Neural progenitor cell (in vitro differentiated cells): ENCODE measurements around the gene GABBR1. TPM values are rescaled to one million over a fixed set of nuclear protein-coding genes. Genes with fewer than 3 reads are reported as not detected.

Experiments
- DNase-seq: peaks from one replicate; pipeline ENCODE4 v3.0.0-alpha.2; 2016; ENCODE audit warnings: low spot score
- H2AFZ ChIP-seq: fragments of 200-600 bp; sonication (generic); replicated peaks from 2 replicates; pipeline ENCODE4 v1.6.1; 2016; ENCODE audit warnings: antibody characterized with exemption
- H3F3A ChIP-seq: fragments of 200-600 bp; sonication (generic); 2 replicates; pipeline ENCODE4 v1.6.1; 2016; ENCODE audit warnings: antibody characterized with exemption, low read depth
- H3K27ac ChIP-seq: fragments of 200-600 bp; sonication (generic); 2 replicates; pipeline ENCODE4 v1.5.1; 2016; ENCODE audit warnings: mild to moderate bottlenecking
- H3K27me3 ChIP-seq: fragments of 200-600 bp; sonication (generic); 2 replicates; pipeline ENCODE4 v1.6.1; 2016; ENCODE audit warnings: mild to moderate bottlenecking, moderate library complexity
- H3K36me3 ChIP-seq: fragments of 200-600 bp; sonication (generic); 2 replicates; pipeline ENCODE4 v1.5.1; 2016
- H3K4me1 ChIP-seq: fragments of 200-600 bp; sonication (generic); 2 replicates; pipeline ENCODE4 v1.6.1; 2016; ENCODE audit warnings: mixed run types
- H3K4me2 ChIP-seq: fragments of 200-600 bp; sonication (generic); 2 replicates; pipeline ENCODE4 v1.6.1; 2016
- H3K4me3 ChIP-seq: fragments of 200-600 bp; sonication (generic); 2 replicates; pipeline ENCODE4 v1.5.1; 2016
- H3K79me2 ChIP-seq: fragments of 200-600 bp; sonication (generic); 2 replicates; pipeline ENCODE4 v1.6.1; 2016; ENCODE audit warnings: low read depth
- H3K9ac ChIP-seq: fragments of 200-600 bp; sonication (generic); 2 replicates; pipeline ENCODE4 v1.6.1; 2016
- H3K9me3 ChIP-seq: fragments of 200-600 bp; sonication (generic); 2 replicates; pipeline ENCODE4 v1.5.1; 2016; ENCODE audit warnings: low read depth
- H4K20me1 ChIP-seq: fragments of 200-600 bp; sonication (generic); 2 replicates; pipeline ENCODE4 v1.6.1; 2016; ENCODE audit warnings: low read depth
- H3K27ac Mint-ChIP-seq: 3 replicates; pipeline ENCODE4 v1.8.0; 2021; ENCODE audit warnings: mixed read lengths
- H3K27me3 Mint-ChIP-seq: 2 replicates; pipeline ENCODE4 v1.8.0; 2022; ENCODE audit warnings: low read depth, mild to moderate bottlenecking, inconsistent platforms, moderate library complexity, mixed read lengths; ENCODE audit not compliant: insufficient read depth
- H3K36me3 Mint-ChIP-seq: 3 replicates; pipeline ENCODE4 v1.8.0; 2021; ENCODE audit warnings: mixed read lengths
- H3K4me1 Mint-ChIP-seq: 3 replicates; pipeline ENCODE4 v1.8.0; 2021; ENCODE audit warnings: mixed read lengths
- H3K4me3 Mint-ChIP-seq: 3 replicates; pipeline ENCODE4 v1.8.0; 2021; ENCODE audit warnings: mild to moderate bottlenecking, moderate library complexity, mixed read lengths
- H3K9me3 Mint-ChIP-seq: 3 replicates; pipeline ENCODE4 v1.8.0; 2020; ENCODE audit warnings: mixed read lengths
- CTCF ChIP-seq: fragments of 200-600 bp; sonication (generic); IDR thresholded peaks from 2 replicates; pipeline ENCODE4 v1.5.1; 2017; ENCODE audit warnings: antibody characterized with exemption, mild to moderate bottlenecking
- EZH2 ChIP-seq: fragments of 200-600 bp; sonication (generic); IDR thresholded peaks from 2 replicates; pipeline ENCODE4 v1.6.1; 2017; ENCODE audit warnings: antibody characterized with exemption, mild to moderate bottlenecking, moderate library complexity
- EZH2phosphoT487 ChIP-seq: fragments of 200-600 bp; sonication (generic); IDR thresholded peaks from 2 replicates; pipeline ENCODE4 v1.6.1; 2017; ENCODE audit warnings: antibody characterized with exemption
- total RNA-seq: library from RNA; depleted of rRNA; stranded (reverse); fragments of >200 nt; gene quantifications from 2 replicates; pipeline ENCODE4 v1.2.3, GENCODE V29; 2015; ENCODE audit warnings: low replicate concordance

Gene GABBR1
- total RNA-seq, 1 donor from 2014 or later = 25.4 TPM

- TF ChIP-seq CTCF (no peak), EZH2phosphoT487 (no peak), EZH2 (no peak)
- no peak for DNase-seq
- H3K27ac ChIP-seq = no peak overlapping the region
- peaks cover 2% of the 10 kb centered on the region for H3K9me3 ChIP-seq
- H3K27me3 ChIP-seq = no peaks in the 10 kb centered on the region
- H3K4me3 ChIP-seq = no peak overlapping the region
- no peak overlapping the region for H2AFZ ChIP-seq
- H3K4me2 ChIP-seq = no peak overlapping the region
- no peaks in the 10 kb centered on the region for H3F3A ChIP-seq
- Mint-ChIP-seq H3K27me3 (peaks cover 4% of the 10 kb centered on the region), H3K27ac (no peak overlapping the region), H3K4me1 (no peaks in the 10 kb centered on the region), H3K4me3 (no peak overlapping the region), H3K36me3 (no peaks in the 10 kb centered on the region), H3K9me3 (peaks cover 11% of the 10 kb centered on the region)
- H3K4me1 ChIP-seq = no peaks in the 10 kb centered on the region
- no peak overlapping the region for H3K9ac ChIP-seq
- H3K36me3 ChIP-seq = no peaks in the 10 kb centered on the region
- H4K20me1 ChIP-seq = no peaks in the 10 kb centered on the region
- H3K79me2 ChIP-seq = no peaks in the 10 kb centered on the region
These were observed 115.7 kb downstream of the GABBR1 start for GRCh38 chr6:29517245-29517644.

- no peak overlapping the region for H3K4me3 Mint-ChIP-seq
- peaks cover 11% of the 10 kb centered on the region for H3K9me3 Mint-ChIP-seq
These were observed 116.9 kb downstream of the GABBR1 start for GRCh38 chr6:29516108-29516507.

DNA sequence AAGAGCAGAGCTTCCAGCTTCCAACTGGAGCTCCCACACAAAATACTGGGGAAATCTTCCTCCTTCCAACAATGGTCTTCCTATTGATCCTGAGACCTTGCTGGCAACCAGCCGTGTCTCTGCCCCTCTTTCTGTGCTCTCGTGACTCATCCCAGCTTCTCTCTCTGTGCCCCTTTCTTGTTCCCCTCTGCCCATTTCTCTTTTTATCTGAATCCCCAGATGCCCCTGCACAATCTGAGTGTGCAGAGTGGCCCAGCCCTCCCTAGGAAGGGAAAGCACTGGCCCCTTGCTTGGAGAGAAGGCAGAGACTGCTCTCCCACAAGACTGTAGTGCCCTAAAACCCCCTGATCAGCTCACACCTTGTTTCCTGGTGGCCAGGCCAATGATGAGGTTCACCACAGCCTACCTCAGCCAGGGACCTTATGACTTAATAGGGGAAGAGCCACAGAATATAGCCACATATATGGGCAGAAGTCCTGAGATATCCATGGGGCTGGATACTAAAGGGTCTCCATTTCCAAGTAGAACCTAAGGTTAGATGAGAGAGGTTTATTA, 122.2 kb downstream of the GABBR1 start:
- Mint-ChIP-seq H3K4me3 (peak overlapping the region; percentile 19), H3K27me3 (peaks cover 5% of the 10 kb centered on the region), H3K4me1 (peaks cover 22% of the 10 kb centered on the region), H3K27ac (peak overlapping the region; percentile 33), H3K36me3 (no peaks in the 10 kb centered on the region), H3K9me3 (peaks cover 5% of the 10 kb centered on the region)
- Histone ChIP-seq H3K27ac (no peak overlapping the region), H2AFZ (peak overlapping the region; percentile 52), H3K79me2 (no peaks in the 10 kb centered on the region), H3F3A (no peaks in the 10 kb centered on the region), H3K4me2 (peak overlapping the region; percentile 53), H3K9ac (no peak overlapping the region), H3K27me3 (no peaks in the 10 kb centered on the region), H4K20me1 (no peaks in the 10 kb centered on the region), H3K4me1 (peaks cover 10% of the 10 kb centered on the region), H3K36me3 (no peaks in the 10 kb centered on the region), H3K4me3 (no peak overlapping the region), H3K9me3 (no peaks in the 10 kb centered on the region)
- DNase-seq = no peak
- no peak for TF ChIP-seq CTCF
- TF ChIP-seq EZH2 = no peak
- no peak for TF ChIP-seq EZH2phosphoT487

More at GRCh38 chr6:29516108-29516507, 116.9 kb downstream of the GABBR1 start:
- H3K79me2 ChIP-seq = no peaks in the 10 kb centered on the region
- H3K27ac Mint-ChIP-seq = no peak overlapping the region
- no peak overlapping the region for H3K4me2 ChIP-seq
- no peaks in the 10 kb centered on the region for H3K9me3 ChIP-seq
- H3K27ac ChIP-seq = no peak overlapping the region
- no peak overlapping the region for H3K9ac ChIP-seq
- no peaks in the 10 kb centered on the region for H4K20me1 ChIP-seq
- no peaks in the 10 kb centered on the region for H3K36me3 Mint-ChIP-seq
- peaks cover 4% of the 10 kb centered on the region for H3K27me3 Mint-ChIP-seq
- H3F3A ChIP-seq = no peaks in the 10 kb centered on the region
- TF ChIP-seq EZH2phosphoT487 = no peak
- TF ChIP-seq EZH2 = no peak
- TF ChIP-seq CTCF = no peak
- H3K36me3 ChIP-seq = no peaks in the 10 kb centered on the region
- no peaks in the 10 kb centered on the region for H3K27me3 ChIP-seq
- H3K4me1 ChIP-seq = no peaks in the 10 kb centered on the region
- no peak overlapping the region for H3K4me3 ChIP-seq
- no peak for DNase-seq
- H2AFZ ChIP-seq = no peak overlapping the region
- H3K4me1 Mint-ChIP-seq = no peaks in the 10 kb centered on the region
